GM20000 (cell line): ENCODE measurements around the gene PHLDB1.
"Not testable (repeated sequence)": the region's sequence is repeated elsewhere in the genome, so short reads cannot be mapped to it uniquely, and the experiment has no call there.

ENCODE experiments used
- DNase-seq: peaks from one replicate; pipeline ENCODE4 v3.0.0; 2012; ENCODE audit warnings: low spot score
- CTCF ChIP-seq: IDR thresholded peaks from 2 replicates; pipeline ENCODE4 v1.5.1; 2012; ENCODE audit warnings: mild to moderate bottlenecking, control low read depth; ENCODE audit errors: extremely low read depth, missing control alignments

Gene PHLDB1

GRCh38 chr11:118572981-118573550 lies 34.3 kb upstream of the PHLDB1 start:
- DNase-seq = peak; percentile 17
- no peak for TF ChIP-seq CTCF

GRCh38 chr11:118574636-118575035 lies 32.8 kb upstream of the PHLDB1 start:
- no peak for DNase-seq
- TF ChIP-seq CTCF = no peak

- DNase-seq = not testable (repeated sequence)
Observed at GRCh38 chr11:118577995-118578394, 29.4 kb upstream of the PHLDB1 start.

GRCh38 chr11:118581057-118581456 lies 26.4 kb upstream of the PHLDB1 start:
- no peak for TF ChIP-seq CTCF

GRCh38 chr11:118587952-118588351 lies 19.5 kb upstream of the PHLDB1 start:
- no peak for DNase-seq
- TF ChIP-seq CTCF = no peak

More at GRCh38 chr11:118581057-118581456, 26.4 kb upstream of the PHLDB1 start:
- DNase-seq = no peak

- no peak for TF ChIP-seq CTCF
- DNase-seq = no peak
Observed at GRCh38 chr11:118592616-118593367, 14.6 kb upstream of the PHLDB1 start.

GRCh38 chr11:118594984-118595383 lies 12.4 kb upstream of the PHLDB1 start:
- DNase-seq = peak; percentile 61

- TF ChIP-seq CTCF = no peak
- DNase-seq = no peak
Observed at GRCh38 chr11:118596224-118597146, 10.9 kb upstream of the PHLDB1 start.
